SU-DHL-6 (cell line): Measurements from ENCODE around the gene OSTM1.

ENCODE experiments used
- EZH2phosphoT487 ChIP-seq: fragments of 200-600 bp; sonication (generic), shearing (Covaris generic); conservative IDR thresholded peaks from 2 replicates; pipeline ENCODE4 v1.6.1; 2018; ENCODE audit warnings: mild to moderate bottlenecking, antibody characterized with exemption, low read length, moderate library complexity, mixed read lengths
- TF ChIP-seq, protein P1 (sequence below): fragments of 200-600 bp; sonication (generic); IDR thresholded peaks from one replicate; pipeline ENCODE4 v1.5.1; 2017; ENCODE audit warnings: antibody characterized with exemption, mild to moderate bottlenecking, low read length, moderate library complexity; ENCODE audit not compliant: insufficient read depth, poor library complexity, severe bottlenecking

DNA sequence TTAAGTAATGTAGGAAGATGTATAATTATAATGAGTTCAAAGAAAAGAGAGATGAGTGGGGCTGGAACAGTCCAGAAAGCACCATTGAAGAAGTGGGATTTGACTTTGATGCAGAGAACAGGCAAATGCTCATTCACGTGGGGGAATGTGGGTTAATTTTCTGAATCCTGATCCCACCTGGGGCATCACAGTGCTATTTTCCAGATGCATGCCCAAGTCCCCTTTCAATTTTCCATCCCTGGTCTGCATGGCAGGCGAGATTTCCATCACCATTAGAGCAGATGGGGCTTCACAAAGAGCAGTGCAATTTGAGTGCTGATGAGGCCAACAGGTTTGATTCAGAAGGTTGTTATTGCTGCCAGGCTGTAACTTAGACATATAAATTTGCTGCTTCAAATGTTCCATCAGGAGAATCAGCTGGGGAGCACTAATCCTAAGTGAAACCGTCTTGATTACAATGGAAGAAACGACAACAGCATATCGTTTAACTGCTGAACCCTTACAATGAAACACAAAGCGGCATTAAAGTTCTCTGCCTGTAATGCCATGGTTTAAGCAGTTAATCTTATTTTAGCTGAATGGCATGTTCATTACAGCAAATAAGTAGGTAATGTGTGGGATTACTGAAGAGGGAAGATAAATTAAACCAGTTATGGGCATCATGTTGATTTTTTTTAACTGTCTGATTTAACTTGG lies 45.2 kb downstream of the OSTM1 start:
- TF ChIP-seq, protein P1, sequence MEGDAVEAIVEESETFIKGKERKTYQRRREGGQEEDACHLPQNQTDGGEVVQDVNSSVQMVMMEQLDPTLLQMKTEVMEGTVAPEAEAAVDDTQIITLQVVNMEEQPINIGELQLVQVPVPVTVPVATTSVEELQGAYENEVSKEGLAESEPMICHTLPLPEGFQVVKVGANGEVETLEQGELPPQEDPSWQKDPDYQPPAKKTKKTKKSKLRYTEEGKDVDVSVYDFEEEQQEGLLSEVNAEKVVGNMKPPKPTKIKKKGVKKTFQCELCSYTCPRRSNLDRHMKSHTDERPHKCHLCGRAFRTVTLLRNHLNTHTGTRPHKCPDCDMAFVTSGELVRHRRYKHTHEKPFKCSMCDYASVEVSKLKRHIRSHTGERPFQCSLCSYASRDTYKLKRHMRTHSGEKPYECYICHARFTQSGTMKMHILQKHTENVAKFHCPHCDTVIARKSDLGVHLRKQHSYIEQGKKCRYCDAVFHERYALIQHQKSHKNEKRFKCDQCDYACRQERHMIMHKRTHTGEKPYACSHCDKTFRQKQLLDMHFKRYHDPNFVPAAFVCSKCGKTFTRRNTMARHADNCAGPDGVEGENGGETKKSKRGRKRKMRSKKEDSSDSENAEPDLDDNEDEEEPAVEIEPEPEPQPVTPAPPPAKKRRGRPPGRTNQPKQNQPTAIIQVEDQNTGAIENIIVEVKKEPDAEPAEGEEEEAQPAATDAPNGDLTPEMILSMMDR, result no peak
- TF ChIP-seq EZH2phosphoT487, result no peak
